LoVo (cell line): ENCODE data around the gene SRPK3.
A peak's percentile ranks its signal among the peaks of the same experiment; 100 is the strongest.
"Not testable (repeated sequence)": the region's sequence is repeated elsewhere in the genome, so short reads cannot be mapped to it uniquely, and the experiment has no call there.

Experiments used
- DNase-seq: peaks from one replicate; pipeline ENCODE4 v3.0.0-alpha.2; 2016; ENCODE audit warnings: low spot score

The SRPK3 gene

DNA sequence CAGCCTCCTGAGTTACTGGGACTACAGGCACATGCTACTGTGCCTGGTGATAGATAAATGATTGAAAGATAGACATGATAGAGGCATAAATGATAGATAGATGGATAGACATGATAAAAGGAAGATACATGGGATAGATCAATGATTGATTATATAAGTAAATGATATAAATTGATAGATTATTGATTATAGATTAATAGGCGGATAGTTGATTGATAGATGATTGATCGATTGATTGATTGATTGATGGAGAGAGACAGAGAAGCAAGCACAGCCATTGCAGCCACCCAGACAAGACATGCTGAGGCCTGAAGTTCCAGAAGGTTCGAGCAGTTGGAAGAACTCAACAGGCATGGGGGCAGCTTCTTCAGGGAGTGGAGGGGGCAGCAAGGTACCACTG lies 34.5 kb upstream of the SRPK3 start:
- DNase-seq: no peak

DNA sequence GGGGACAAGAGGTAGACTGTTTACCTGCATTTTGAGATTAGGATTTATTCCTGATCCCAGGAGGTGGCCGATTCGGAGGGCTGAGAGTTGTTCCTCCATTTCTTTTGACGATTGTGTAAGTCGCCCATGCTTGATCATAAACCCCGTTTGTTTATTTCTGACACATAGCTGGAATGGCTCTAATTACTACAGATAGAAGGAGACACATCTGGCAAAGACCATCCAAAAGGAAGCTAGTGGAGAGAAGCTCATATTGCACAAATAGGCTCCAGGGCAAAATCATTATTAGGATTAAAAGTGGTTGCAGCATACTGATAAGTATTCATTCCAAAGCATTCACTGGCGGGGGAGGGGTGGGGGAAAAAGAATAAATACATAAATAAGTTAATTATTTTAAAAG lies 33.9 kb upstream of the SRPK3 start:
- DNase-seq: not testable (repeated sequence)

DNA sequence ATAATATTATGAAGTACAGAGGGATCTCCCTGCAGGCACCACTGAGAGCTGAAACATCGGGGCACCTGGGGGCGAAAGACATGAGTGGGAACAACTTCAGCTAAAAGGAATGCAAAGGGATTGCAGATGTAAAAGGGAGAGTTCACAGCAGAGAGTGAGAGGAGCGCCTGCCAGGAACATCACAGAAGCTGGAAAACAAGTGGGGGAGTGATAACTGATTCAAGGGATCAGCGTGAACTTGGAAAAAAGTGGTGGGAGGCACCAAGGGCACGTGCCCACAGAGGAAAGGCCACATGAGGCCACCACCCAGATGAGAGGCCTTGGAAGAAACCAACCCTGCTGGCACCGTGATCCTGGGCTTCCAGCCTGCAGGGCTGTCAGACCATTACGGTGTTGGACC lies 31.8 kb upstream of the SRPK3 start:
- not testable (repeated sequence) for DNase-seq

DNA sequence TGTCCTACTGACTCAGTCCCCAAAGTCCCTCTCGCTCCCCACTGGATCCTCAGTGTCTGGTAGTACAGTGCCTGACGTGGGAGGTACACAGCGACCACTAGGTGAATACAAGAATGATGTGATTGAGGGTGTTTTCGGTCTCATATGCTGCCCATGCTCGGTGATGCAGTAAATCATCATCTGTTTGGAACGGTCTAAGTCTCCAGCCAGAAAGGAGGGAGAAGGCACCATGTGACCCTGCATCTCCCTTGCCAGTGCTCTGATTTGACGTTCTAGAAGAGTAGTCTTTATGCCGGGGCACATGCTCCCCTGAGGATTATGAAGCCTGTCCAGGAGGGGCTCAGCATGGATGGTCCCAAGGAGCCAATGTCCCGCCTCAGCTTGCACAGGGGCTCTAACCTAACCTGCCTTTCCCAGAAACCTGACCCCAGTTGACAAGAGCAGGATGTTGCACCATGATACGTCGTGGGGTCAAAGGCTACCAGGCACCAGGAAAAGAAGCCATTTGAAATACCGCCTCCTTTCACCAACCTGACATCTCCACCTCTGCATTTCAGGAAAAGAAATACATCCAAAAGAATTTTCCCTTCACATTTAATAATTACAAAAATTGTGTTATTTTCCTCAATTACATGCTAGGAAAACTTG lies 30.6 kb upstream of the SRPK3 start:
- no peak for DNase-seq

DNA sequence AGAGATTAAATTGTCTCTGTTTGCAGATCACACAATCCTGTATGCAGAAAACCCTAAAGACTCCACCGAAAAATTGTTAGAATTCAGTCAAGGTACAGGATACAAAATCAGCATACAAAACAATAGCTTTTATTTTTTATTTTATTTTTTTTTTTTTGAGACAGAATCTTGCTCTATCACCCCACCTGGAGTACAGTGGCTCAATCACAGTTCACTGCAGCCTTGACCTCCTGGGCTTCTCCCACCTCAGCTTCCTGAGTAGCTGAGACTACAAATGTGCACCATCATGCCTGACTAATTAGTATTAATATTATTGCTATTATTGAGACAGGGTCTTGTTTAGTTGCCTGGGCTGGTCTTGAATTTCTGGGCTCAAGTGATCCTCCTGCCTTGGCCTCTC lies 25.7 kb upstream of the SRPK3 start:
- DNase-seq: no peak

DNA sequence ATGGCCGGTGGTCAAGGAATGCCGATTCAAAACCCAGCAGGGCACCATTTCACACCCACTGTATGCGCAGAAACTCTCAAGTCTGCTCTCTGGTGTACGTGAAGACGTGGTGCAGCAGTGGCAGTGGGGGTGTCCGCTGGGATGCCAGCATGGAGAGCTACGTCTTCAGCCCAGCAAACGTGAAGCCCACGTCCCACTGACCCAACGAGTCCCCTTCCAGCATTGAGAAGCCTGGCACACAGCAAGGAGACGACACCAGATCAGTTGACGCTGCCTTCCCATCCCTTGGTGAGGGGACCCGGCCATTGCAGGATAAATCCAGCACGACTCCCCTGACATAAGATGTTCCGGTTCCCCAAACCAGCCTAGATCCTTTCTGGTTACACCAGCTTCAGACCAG lies 19.0 kb upstream of the SRPK3 start:
- no peak for DNase-seq

DNA sequence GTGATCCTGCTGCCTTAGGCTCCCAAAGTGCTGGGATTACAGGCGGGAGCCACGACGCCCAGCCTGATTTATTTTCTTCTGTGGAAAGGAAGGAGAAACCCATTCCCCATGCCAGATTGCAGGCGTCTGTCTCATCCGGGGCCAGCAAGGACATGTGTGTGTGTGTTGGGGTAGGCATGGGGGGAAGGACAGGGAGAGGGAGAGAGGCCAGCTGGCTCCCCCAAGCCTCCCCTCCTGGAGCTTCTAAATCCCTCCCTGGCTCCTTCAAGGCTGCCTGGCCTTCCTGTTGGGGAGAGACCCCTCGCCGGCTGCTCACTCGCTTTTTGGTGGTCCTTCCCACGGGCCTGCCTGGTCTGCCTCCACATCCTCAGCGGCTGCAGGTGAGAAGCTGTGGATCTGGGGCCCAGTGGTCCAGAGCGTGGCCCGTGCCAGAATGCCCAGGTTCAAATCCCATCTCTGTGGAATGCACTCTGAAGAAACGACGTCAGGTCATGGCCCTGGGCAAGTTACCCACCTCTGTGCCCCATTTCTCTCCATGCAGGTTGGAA lies 18.1 kb upstream of the SRPK3 start:
- no peak for DNase-seq

DNA sequence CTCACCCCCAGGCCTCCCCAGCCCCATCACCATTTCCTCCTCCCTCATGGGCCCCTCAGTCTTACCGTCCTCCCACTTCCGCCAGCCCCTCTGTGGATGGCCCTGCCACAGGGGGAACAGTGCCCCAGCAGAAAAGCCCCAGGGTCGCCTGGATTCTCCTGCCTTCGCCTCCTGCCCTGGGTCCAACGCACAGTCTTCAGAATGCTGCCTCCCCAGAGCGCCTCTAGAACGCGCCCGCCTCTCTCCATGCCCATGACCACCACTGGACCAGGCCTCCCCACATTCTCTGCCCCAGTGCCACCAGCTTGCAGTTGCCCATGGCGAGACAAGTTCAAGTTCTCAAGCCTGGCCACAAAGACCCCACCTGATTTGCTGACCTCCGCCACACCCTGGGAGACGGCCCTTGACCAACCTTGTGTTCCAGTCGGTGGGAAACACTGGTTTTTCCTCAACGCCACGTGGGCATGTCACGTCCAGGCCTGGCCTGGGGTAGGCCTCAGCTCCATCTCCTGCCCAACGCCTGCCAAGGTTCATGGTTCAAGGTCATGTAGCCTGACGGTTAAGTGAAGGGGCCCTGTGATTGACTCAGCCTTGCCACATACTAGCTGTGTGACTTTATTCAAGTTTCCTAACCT lies 17.4 kb upstream of the SRPK3 start:
- DNase-seq: no peak

DNA sequence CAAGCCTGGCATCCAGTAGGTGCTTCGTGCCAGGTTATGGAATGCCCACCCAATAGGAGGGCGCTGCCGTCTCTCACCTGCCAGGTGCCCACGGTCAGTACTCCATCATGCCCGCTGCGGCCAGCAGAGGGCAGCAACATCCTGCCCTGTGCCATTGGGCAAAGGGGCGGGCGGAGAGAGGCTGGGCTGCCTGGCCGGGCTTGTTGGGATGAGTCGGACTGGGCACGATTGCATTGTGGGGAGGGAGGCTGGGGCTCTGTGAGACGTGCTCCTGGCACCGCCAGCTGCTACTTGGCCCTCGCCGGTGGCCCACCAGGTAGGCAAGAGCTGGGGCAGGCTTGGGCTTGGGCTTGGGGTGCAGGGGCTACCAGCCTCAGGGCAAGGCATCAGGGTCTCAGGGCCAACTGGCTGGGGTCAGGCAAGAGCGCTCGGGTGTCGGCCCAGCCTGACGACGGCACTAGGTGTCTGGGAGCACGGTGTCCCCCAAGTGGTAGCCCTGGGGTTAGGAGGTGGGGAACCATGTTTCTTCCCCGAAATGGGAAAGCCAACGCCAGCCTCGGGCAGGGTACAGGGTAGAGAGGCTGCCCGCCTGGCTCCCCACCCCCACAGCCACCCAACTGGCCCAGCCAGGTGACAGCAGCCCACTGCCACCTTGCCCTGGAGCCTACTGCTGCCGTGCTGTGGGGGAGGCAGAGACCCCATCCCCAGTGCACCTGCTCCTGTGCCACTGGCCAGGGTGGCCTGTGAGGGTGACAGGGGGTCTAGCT lies 16.7 kb upstream of the SRPK3 start, which contains the start of gene PLXNB3:
Gene PLXNB3, plus strand, starts transcription at position 261 of the 767 bp plus-strand sequence. CDS start 1,287 bp downstream, outside the sequence.
- peak; percentile 75 for DNase-seq

DNA sequence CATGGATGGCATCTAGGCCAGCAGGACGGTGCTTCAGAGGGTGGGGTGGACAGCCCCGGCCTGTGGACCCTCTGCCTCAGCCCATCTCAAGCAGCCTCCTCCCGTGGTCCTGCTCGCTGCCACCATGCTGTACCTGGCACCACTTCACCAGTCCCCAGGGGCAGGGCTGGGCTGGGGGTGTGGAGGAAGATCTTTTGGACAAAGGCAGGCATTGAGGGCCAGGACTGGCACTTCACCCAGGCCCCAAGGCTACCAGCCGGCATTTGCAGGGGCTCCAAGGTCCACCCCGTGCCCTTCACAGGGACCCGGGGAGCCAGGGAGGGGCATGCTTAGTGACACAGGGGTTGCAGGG lies 16.1 kb upstream of the SRPK3 start:
- DNase-seq: no peak

DNA sequence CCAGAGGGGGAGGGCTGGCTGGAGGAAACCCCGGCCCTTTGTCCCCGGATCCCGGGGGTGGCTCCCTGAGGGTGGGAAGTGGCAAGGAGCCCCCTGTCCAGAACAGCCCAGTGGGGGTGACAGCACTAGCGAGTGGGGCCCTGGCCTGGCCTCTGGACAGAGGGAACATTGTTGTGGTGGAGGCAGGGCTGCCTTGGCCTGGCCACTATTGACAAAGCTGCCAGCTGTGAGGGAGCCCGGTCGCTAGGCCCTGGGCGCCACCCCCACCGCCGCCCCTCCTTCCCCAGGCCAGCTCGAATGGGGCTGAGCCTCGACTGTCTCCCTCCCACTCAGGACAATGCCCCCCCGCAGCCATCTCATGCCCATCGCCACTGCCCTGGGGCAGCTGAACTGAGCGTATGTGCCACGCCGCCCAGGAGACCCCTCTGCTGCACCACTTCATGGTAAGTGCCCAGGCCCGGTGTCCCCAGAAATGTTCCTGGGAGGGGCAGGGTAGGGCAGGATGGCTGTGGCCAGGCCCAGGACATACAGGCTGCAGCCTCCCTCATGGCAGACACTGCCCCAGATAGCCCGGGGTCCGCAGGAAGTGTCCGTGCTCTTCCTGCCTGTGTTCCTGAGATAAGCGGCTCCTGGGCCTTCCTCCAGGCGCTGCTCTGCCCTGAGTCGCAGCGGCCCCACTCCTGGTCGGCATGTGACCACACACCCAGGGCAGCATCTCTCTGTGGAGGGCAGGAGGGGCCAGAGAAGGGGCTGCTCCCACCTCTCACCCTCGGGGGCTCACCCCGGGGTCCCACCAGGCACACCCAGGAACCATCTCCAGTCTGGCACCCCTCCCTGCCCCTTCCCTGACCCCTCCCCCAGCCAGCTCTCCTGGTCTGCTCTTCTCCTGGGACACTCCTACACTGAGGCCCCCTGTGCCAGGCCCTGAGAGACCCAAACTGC lies 15.4 kb upstream of the SRPK3 start:
- no peak for DNase-seq

DNA sequence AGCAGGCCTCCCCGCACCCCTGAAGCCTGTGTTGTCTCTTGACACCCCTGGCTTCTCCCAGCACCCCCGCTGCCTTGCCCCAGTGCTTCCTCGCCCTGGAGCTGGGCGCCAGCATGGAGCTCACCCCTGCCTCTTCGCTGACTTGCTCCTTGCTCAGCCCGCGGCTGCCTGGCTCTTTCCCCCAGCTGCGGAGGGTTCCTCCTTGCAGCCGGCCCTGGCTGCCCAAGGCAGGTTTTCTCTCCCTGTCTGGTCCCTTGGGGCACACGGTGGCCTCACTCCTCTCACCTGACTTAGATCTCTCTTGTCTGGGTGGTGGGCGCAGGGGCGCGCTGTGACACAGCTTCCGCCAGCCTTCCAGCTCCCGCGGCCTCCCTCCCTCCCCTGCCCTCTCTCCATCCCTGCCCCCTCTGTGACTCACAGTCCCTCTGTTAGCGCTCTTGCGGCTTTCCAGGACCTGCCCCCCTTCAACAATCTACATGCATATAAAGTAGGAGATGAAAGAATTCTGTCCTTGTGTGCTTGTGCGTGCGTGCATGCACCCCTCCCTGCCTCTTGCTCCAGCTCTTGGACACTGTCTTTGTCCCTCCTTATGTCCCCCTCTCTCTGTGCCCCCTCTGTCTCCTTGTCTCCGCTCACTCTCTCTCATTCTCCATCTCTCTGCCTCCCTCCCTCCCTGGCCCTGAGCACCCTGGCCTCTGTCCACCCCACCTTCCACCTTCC lies 14.6 kb upstream of the SRPK3 start:
- no peak for DNase-seq

DNA sequence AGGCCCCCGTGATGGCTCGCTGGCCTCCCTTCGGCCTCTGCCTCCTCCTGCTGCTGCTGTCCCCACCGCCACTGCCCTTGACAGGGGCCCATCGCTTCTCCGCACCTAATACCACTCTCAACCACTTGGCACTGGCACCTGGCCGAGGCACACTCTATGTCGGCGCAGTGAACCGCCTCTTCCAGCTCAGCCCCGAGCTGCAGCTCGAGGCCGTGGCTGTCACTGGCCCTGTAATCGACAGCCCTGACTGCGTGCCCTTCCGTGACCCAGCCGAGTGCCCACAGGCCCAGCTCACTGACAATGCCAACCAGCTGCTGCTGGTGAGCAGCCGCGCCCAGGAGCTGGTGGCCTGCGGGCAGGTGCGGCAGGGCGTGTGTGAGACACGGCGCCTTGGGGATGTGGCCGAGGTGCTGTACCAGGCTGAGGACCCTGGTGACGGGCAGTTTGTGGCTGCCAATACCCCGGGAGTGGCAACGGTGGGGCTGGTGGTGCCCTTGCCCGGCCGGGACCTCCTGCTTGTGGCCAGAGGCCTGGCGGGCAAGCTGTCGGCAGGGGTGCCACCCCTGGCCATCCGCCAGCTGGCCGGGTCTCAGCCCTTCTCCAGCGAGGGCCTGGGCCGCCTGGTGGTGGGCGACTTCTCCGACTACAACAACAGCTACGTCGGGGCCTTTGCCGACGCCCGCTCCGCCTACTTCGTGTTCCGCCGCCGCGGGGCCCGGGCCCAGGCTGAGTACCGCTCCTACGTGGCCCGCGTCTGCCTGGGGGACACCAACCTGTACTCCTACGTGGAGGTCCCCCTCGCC lies 13.8 kb upstream of the SRPK3 start:
- no peak for DNase-seq

DNA sequence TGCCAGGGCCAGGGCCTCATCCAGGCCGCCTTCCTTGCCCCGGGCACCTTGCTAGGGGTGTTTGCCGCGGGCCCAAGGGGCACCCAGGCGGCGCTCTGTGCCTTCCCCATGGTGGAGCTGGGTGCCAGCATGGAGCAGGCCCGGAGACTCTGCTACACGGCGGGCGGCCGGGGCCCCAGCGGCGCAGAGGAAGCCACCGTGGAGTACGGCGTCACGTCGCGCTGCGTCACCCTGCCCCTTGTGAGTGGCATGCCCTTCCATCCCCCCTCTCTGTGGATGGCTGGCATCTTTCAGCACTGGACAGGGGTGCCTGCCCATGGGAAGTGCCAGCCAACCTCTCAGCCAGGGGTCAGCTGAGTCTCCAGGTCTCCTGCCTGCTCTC lies 13.2 kb upstream of the SRPK3 start:
- no peak for DNase-seq

DNA sequence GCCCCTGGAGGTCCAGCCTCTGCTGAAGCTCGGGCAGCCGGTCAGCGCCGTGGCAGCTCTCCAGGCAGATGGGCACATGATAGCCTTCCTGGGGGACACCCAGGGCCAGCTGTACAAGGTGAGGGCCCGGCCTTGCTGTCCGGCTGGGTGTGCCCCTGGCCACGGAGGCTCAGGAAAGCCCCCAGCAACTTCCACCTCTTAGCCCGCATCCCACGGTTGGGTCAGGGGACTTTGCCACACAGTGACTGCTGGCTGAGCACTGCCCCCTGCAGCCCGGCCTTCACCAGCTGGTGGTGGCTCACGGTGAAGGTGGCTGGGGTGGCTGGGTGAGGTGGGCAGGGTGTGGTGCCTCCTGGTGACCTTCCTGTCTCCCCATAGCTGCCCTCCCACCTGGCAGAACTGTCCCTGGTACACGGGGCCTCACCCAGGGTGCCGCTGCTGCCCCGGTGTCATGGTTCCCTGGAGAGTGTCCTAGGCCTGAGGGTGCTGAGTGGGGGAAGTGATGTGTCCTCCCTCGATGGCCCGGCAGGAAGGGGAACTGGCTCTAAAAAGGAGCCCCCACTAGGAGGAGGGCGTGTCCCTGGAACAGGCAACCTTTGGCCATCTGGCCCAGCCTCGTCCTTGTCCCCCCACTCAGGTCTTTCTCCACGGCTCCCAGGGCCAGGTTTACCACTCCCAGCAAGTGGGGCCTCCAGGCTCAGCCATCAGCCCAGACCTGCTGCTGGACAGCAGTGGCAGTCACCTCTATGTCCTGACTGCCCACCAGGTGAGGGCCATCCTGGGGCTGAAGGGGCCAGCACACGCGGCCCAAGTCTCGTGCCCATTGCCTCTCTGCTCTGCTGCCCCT lies 12.3 kb upstream of the SRPK3 start:
- DNase-seq: no peak

DNA sequence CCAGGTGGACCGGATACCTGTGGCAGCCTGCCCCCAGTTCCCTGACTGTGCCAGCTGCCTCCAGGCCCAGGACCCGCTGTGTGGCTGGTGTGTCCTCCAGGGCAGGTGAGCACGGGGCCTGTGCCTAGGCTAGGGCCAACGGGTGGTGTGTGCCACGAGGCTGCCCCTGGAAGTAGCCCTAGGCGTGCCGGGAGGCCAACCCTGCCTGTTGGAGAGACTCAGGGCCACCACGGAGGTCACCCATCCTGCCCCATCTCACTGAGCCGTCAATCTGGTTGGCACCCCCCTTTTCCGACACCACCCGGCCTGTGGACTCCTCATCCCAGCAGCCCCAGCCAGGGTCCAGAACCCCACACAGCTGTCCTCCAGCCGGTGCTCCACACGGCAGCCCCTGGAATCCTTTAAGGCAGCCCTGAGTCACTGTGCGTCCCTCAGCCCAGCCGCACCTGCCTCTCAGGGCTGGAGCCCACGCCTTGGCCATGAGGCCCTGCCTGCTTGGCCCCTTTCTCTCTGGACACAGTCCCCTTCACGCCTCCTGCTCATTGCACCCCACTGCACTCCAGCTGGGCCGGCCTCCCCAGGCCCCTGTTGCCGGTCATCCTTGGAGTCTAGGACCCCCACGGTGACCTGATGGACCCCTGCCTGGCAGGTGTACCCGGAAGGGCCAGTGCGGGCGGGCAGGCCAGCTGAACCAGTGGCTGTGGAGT lies 11.5 kb upstream of the SRPK3 start:
- no peak for DNase-seq

DNA sequence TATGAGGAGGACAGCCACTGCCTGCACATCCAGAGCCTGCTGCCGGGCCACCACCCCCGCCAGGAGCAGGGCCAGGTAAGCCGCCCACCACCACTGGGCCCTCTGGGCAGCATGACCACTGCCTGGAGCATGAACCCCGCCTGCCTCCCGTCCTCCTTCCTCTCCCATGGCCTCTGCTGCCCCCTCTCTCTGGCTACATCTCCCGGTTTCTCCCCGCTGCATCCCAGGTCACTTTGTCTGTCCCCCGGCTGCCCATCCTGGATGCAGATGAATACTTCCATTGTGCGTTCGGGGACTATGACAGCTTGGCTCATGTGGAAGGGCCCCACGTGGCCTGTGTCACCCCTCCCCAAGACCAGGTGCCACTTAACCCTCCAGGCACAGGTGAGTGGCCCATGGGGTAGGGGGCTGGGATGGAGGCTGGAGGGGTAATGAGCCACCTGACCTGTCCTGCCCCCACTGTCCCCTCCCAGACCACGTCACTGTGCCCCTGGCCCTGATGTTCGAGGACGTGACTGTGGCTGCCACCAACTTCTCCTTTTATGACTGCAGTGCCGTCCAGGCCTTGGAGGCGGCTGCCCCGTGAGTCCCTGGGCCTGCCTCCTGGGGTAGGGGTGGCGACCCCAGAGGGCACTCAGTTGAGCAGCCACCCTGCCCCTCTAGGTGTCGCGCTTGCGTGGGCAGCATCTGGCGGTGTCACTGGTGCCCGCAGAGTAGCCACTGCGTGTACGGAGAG lies 10.8 kb upstream of the SRPK3 start:
- no peak for DNase-seq
